HepG2 (cell line): ENCODE measurements around the gene CDK12. TPM values are rescaled to one million over a fixed set of nuclear protein-coding genes. Genes with fewer than 3 reads are reported as not detected.

Experiments used
- ATAC-seq: fragments of 200-7000 bp; cut with Tn5 transposase; 3 replicates; pipeline ENCODE4 v1.9.1; 2020; ENCODE audit warnings: mild to moderate bottlenecking, moderate library complexity
- BruUV-seq: library from RNA; stranded (reverse); fragments of 400-500 nt; replicated peaks from 2 replicates; lab custom pipeline; 2021; lab: Mats Ljungman, UMichigan
- CTCF ChIA-PET: fragments of 300-600 bp; formaldehyde crosslinking; extraction: SDS; loops from one replicate; lab custom pipeline; 2021; ENCODE audit warnings: low total read pairs, inconsistent platforms, low intra/inter-chr PET ratio; lab: Yijun Ruan, JAX
- POLR2A ChIA-PET: fragments of 350-600 bp; sonication (Branson Sonifier 250); formaldehyde crosslinking; loops from one replicate; lab custom pipeline; 2020; ENCODE audit warnings: antibody characterized with exemption, inconsistent platforms; lab: Yijun Ruan, JAX
- DNase-seq: peaks from one replicate; pipeline ENCODE4 v3.0.0-alpha.2; 2015; ENCODE audit warnings: low spot score
- FAIRE-seq: peaks from 3 replicates; lab custom pipeline; 2011; peaks lifted over from hg19 to GRCh38; lab: Jason Lieb, UNC
- H2AFZ ChIP-seq: one replicate; pipeline ENCODE4 v1.6.1; 2011; ENCODE audit warnings: low read length, inconsistent platforms
- H3K27ac ChIP-seq: fragments of 300-600 bp; 3 replicates; pipeline ENCODE4 v1.8.0; 2011; ENCODE audit warnings: mixed run types, mild to moderate bottlenecking, mixed read lengths, low read length, inconsistent platforms; ENCODE audit not compliant: insufficient read depth; ENCODE audit errors: extremely low read length
- H3K27me3 ChIP-seq, 2 experiments: fragments of 200-600 bp in 1 of 2; 2 replicates in 1 of 2; 3 replicates in 1 of 2; pipeline versions ENCODE4 v1.6.0 to v1.8.0; 2011; ENCODE audit warnings: low read length in 2 of 2, mild to moderate bottlenecking in 2 of 2, moderate library complexity in 2 of 2, inconsistent platforms in 1 of 2; ENCODE audit not compliant: insufficient read depth in 2 of 2, control insufficient read depth in 1 of 2
- H3K36me3 ChIP-seq, 2 experiments: fragments of 200-600 bp in 1 of 2; replicated peaks in 1 of 2; 2 replicates in 1 of 2; 3 replicates in 1 of 2; pipeline versions ENCODE4 v1.5.1 to v1.8.0; 2011; ENCODE audit warnings: low read length in 2 of 2, inconsistent platforms in 1 of 2; ENCODE audit not compliant: insufficient read depth in 2 of 2, control insufficient read depth in 1 of 2
- H3K4me1 ChIP-seq: 2 replicates; pipeline ENCODE4 v1.5.1; 2012; ENCODE audit warnings: low read length, inconsistent platforms; ENCODE audit not compliant: insufficient read depth
- H3K4me2 ChIP-seq: 2 replicates; pipeline ENCODE4 v1.6.0; 2011; ENCODE audit warnings: low read depth, low read length, inconsistent platforms
- H3K4me3 ChIP-seq, 3 experiments: fragments of 200-600 bp in 1 of 3; sonication (generic), shearing (Covaris generic) in 1 of 3; replicated peaks in 1 of 3; 2 replicates each; pipeline ENCODE4 v1.5.1; 2011 to 2016; ENCODE audit warnings: low read length in 3 of 3, inconsistent platforms in 2 of 3, low read depth in 2 of 3, mild to moderate bottlenecking in 2 of 3, control low read depth in 1 of 3, mixed read lengths in 1 of 3; ENCODE audit not compliant: insufficient read depth in 1 of 3
- H3K79me2 ChIP-seq: one replicate; pipeline ENCODE4 v1.6.1; 2011; ENCODE audit warnings: low read length, inconsistent platforms; ENCODE audit not compliant: insufficient read depth
- H3K9ac ChIP-seq: 2 replicates; pipeline ENCODE4 v1.6.0; 2011; ENCODE audit warnings: mild to moderate bottlenecking, low read depth, low read length, inconsistent platforms; ENCODE audit not compliant: insufficient read depth
- H3K9me3 ChIP-seq: 2 replicates; pipeline ENCODE4 v1.5.1; 2012; ENCODE audit warnings: mild to moderate bottlenecking, low read length
- H4K20me1 ChIP-seq: 2 replicates; pipeline ENCODE4 v1.6.0; 2011; ENCODE audit warnings: inconsistent platforms, mild to moderate bottlenecking, low read length, moderate library complexity; ENCODE audit not compliant: insufficient read depth
- RFX1 ChIP-seq: fragments of 450-650 bp; IDR thresholded peaks from 2 replicates; pipeline ENCODE4 v1.6.1; 2017
- SRSF9 ChIP-seq: fragments of 200-400 bp; formaldehyde crosslinking; IDR thresholded peaks from 2 replicates; pipeline ENCODE4 v1.6.1; 2018; ENCODE audit warnings: borderline replicate concordance, mild to moderate bottlenecking, low read depth, low read length; ENCODE audit not compliant: insufficient read depth, poor library complexity, severe bottlenecking
- ZKSCAN1 ChIP-seq: fragments of 150-350 bp; IDR thresholded peaks from 2 replicates; pipeline ENCODE4 v1.6.1; 2014; ENCODE audit warnings: low read length
- ZNF160 ChIP-seq: sonication (generic); formaldehyde crosslinking; IDR thresholded peaks from 2 replicates; pipeline ENCODE4 v1.8.0; 2022; ENCODE audit warnings: mild to moderate bottlenecking, inconsistent platforms, missing genetic modification reagents
- WGBS: methylation state at CpG from one replicate; pipeline ENCODE4 v1.1.6; 2017; ENCODE audit warnings: low lambda C conversion rate; 5-methylcytosine and 5-hydroxymethylcytosine counted together
- in situ Hi-C: cut with HindIII; loops from 2 replicates; pipeline ENCODE4 v1.10.0; 2017; ENCODE audit warnings: low pct_unique_long_range_greater_than_20kb; ENCODE audit not compliant: extremely low pct_ligation_motif_present
- intact Hi-C: fragments of 100-400 bp; cut with micrococcal nuclease; formaldehyde crosslinking; loops from one replicate; pipeline ENCODE4 v1.10.0; 2022; ENCODE audit not compliant: unreplicated experiment
- polyA plus RNA-seq, 8 experiments: library from polyadenylated mRNA; depleted of rRNA in 3 of 8; stranded (reverse) in 7 of 8; unstranded in 1 of 8; fragments of >200 nt; fragmentation: Illumina TruSeq in 4 of 8; extraction: Trizol in 4 of 8; gene quantifications; 2 replicates each; pipeline versions ENCODE4 v1.2.1 to v1.2.3, GENCODE V29; 2011 to 2016; ENCODE audit warnings: low read depth in 4 of 8, missing spikeins in 1 of 8, mixed read lengths in 1 of 8; ENCODE audit not compliant: insufficient read depth in 1 of 8
- total RNA-seq, 5 experiments: library from RNA; depleted of rRNA; stranded (reverse); fragments of >200 nt; fragmentation: Illumina TruSeq; extraction: Trizol; gene quantifications; 2 replicates each; pipeline ENCODE4 v1.2.3, GENCODE V29; 2016; ENCODE audit warnings: low read depth in 1 of 5

The CDK12 gene
- total and polyA plus RNA-seq, 2 of the 13 experiments (the other 11 are each of a cell fraction or from before 2014, with no cell fraction given) = 24.0 to 88.6 TPM

GRCh38 chr17:39562976-39563375 lies 101.7 kb downstream of the CDK12 start (continued):
- TF ChIP-seq ZNF160 (CRISPR knock-in tag) = no peak

- Histone ChIP-seq H3K27ac (no peak overlapping the region), H4K20me1 (no peaks in the 10 kb centered on the region), H2AFZ (no peak overlapping the region), H3K4me2 (no peak overlapping the region), H3K9ac (no peak overlapping the region), H3K27me3 (no peaks in the 10 kb centered on the region), H3K9me3 (no peaks in the 10 kb centered on the region), H3K36me3 (no peaks in the 10 kb centered on the region), H3K79me2 (no peaks in the 10 kb centered on the region), H3K4me1 (no peaks in the 10 kb centered on the region), H3K4me3 (no peak overlapping the region)
- ChIA-PET CTCF (no interaction called here), POLR2A (no interaction called here)
- no peak for TF ChIP-seq SRSF9
- FAIRE-seq (no peak), DNase-seq (no peak), ATAC-seq (no peak)
- no TSS peak for BruUV-seq
- in situ Hi-C loops = no loop called here
- 85% methylated on average over 17 of the region's 17 CpGs for WGBS
- intact Hi-C loops = no loop called here
Observed at GRCh38 chr17:39563476-39563875, 102.2 kb downstream of the CDK12 start.

GRCh38 chr17:39564211-39564848 lies 103.0 kb downstream of the CDK12 start:
- in situ Hi-C loops (no loop called here), intact Hi-C loops (no loop called here)
- no peak overlapping the region for H3K4me3 ChIP-seq
- no peak overlapping the region for H3K9ac ChIP-seq
- no peaks in the 10 kb centered on the region for H3K36me3 ChIP-seq
- no peak for FAIRE-seq
- ChIA-PET POLR2A (no interaction called here), CTCF (no interaction called here)
- ATAC-seq = no peak; the same call in 2 of the 3 replicates
- no peaks in the 10 kb centered on the region for H3K27me3 ChIP-seq
- TF ChIP-seq RFX1 = peak; percentile 45; the same call in 1 of the 2 replicates
- TF ChIP-seq ZKSCAN1 = no peak
- DNase-seq = no peak
- no TSS peak for BruUV-seq
- H3K79me2 ChIP-seq = no peaks in the 10 kb centered on the region
- no peak overlapping the region for H3K4me2 ChIP-seq
- no peak overlapping the region for H3K27ac ChIP-seq
- no peaks in the 10 kb centered on the region for H4K20me1 ChIP-seq
- 82% methylated on average over 4 of the region's 4 CpGs for WGBS
- no peaks in the 10 kb centered on the region for H3K9me3 ChIP-seq
- no peaks in the 10 kb centered on the region for H3K4me1 ChIP-seq
- H2AFZ ChIP-seq = no peak overlapping the region
